ENCODE data around the gene CALD1. TPM values are rescaled to one million over a fixed set of nuclear protein-coding genes. Genes with fewer than 3 reads are reported as not detected.

The CALD1 gene
- total RNA-seq, 1 experiment from 2014 or later: 107 TPM

DNA sequence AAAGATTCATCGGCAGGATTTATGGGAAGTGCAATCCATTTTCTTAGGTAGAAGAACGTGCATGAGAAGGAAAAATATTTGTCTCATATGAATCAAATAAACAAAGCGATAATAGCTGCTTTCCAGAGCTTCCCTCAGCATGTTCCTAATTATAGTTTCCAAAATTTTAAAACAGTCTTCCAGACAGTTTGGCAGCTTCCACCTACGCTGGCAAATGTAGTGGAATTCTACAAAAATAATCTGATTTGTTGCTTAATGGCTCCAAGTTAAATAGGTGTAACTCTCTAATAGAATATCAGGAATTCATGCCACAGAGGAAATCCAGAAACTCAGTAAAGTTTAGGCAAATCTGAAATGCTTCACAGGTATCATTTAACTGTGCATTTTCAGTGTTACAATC is 183.6 kb downstream of the CALD1 start:
- no peaks in the 10 kb centered on the region for H3K4me1 Mint-ChIP-seq
- H3K27ac ChIP-seq (ENCODE audit: insufficient read length, low read depth, low read length): no peak overlapping the region
- H3K56ac ChIP-seq (ENCODE audit: insufficient read length, low read depth, low read length): no peak overlapping the region
- no peaks in the 10 kb centered on the region for H3K27me3 ChIP-seq (ENCODE audit: insufficient read depth, low read length)
- H3K9ac ChIP-seq (ENCODE audit: extremely low read depth, insufficient read length, low read length): no peak overlapping the region
- H2AK5ac ChIP-seq (ENCODE audit: insufficient read length, low read length): no peak overlapping the region
- no peak overlapping the region for H4K91ac ChIP-seq (ENCODE audit: insufficient read length, low read depth, low read length)
- H3K9me3 ChIP-seq (ENCODE audit: control insufficient read depth, low read depth, low read length): no peaks in the 10 kb centered on the region
- no peaks in the 10 kb centered on the region for H4K20me1 ChIP-seq (ENCODE audit: control insufficient read depth, insufficient read depth, insufficient read length)
- no CpG with 5 or more reads among the region's 4 CpGs for WGBS (ENCODE audit: extremely low coverage, insufficient read length, low lambda C conversion rate)
- H2BK5ac ChIP-seq (ENCODE audit: insufficient read length, low read length): no peak overlapping the region
- no peaks in the 10 kb centered on the region for H3K79me1 ChIP-seq (ENCODE audit: insufficient read depth, low read depth, low read length, poor library complexity, severe bottlenecking)
- H3K23me2 ChIP-seq (ENCODE audit: insufficient read length, low read depth, low read length, poor library complexity, severe bottlenecking): no peaks in the 10 kb centered on the region
- no peaks in the 10 kb centered on the region for H3K27me3 Mint-ChIP-seq (ENCODE audit: low read depth)
- H3K4me2 ChIP-seq (ENCODE audit: insufficient read depth, insufficient read length, low read length): no peak overlapping the region
- H3K36me3 Mint-ChIP-seq (ENCODE audit: insufficient read depth in 1 of 3, low read depth in 3 of 3): peaks cover 10 to 71% (median 27%) of the 10 kb centered on the region in 3 experiments; a peak in 6 of 7 replicates
- H3K4ac ChIP-seq (ENCODE audit: low read depth, low read length): no peak overlapping the region
- H3T11ph ChIP-seq (ENCODE audit: low read length): no peak overlapping the region
- no peaks in the 10 kb centered on the region for H3K4me1 ChIP-seq (ENCODE audit: insufficient read depth, low read length)
- no peak for DNase-seq
- H3K14ac ChIP-seq (ENCODE audit: insufficient read depth, low read length): no peak overlapping the region
- TF ChIP-seq, protein P1, sequence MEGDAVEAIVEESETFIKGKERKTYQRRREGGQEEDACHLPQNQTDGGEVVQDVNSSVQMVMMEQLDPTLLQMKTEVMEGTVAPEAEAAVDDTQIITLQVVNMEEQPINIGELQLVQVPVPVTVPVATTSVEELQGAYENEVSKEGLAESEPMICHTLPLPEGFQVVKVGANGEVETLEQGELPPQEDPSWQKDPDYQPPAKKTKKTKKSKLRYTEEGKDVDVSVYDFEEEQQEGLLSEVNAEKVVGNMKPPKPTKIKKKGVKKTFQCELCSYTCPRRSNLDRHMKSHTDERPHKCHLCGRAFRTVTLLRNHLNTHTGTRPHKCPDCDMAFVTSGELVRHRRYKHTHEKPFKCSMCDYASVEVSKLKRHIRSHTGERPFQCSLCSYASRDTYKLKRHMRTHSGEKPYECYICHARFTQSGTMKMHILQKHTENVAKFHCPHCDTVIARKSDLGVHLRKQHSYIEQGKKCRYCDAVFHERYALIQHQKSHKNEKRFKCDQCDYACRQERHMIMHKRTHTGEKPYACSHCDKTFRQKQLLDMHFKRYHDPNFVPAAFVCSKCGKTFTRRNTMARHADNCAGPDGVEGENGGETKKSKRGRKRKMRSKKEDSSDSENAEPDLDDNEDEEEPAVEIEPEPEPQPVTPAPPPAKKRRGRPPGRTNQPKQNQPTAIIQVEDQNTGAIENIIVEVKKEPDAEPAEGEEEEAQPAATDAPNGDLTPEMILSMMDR (conservative IDR thresholded peaks at IDR 0.05): no peak
- H3K18ac ChIP-seq (ENCODE audit: insufficient read length, low read depth, low read length): no peak overlapping the region
- no peak overlapping the region for H2BK20ac ChIP-seq (ENCODE audit: low read depth, low read length, poor library complexity, severe bottlenecking)
- H2BK15ac ChIP-seq (ENCODE audit: low read depth, low read length): no peak overlapping the region
- H2BK120ac ChIP-seq (ENCODE audit: low read depth, low read length, poor library complexity, severe bottlenecking): no peak overlapping the region
- no peak overlapping the region for H2BK12ac ChIP-seq (ENCODE audit: insufficient read length, low read depth, low read length)
- no peak overlapping the region for H4K8ac ChIP-seq (replicated peaks; ENCODE audit: insufficient read length, low read depth, low read length)
- H3K79me2 ChIP-seq (ENCODE audit: insufficient read depth, low read length): no peaks in the 10 kb centered on the region
- H3K27ac Mint-ChIP-seq: no peak overlapping the region
- no peaks in the 10 kb centered on the region for H3K9me3 Mint-ChIP-seq
- H4K5ac ChIP-seq (ENCODE audit: insufficient read length, low read depth, low read length): no peak overlapping the region
- no peak overlapping the region for H2AFZ ChIP-seq (ENCODE audit: low read length)
- H3K23ac ChIP-seq (ENCODE audit: insufficient read length, low read depth, low read length): no peak overlapping the region
- H3K4me3 Mint-ChIP-seq: no peak overlapping the region

Data from H9 (cell line).